Measurements from ENCODE around the gene AFMID.

GRCh38 chr17:78231991-78232858, 45.1 kb downstream of the AFMID start:
- TF ChIP-seq POLR2A (IDR thresholded peaks at IDR 0.05; ENCODE audit: low read depth, low read length): no peak
- TF ChIP-seq CTCF (IDR thresholded peaks at IDR 0.05; ENCODE audit: extremely low read depth in 1 of 2, insufficient read depth in 1 of 2, low read depth in 1 of 2, low read length in 2 of 2): no peak
- TF ChIP-seq GATA2 (IDR thresholded peaks at IDR 0.05; ENCODE audit: insufficient read depth, insufficient read length, low read depth, low read length): no peak
- TF ChIP-seq EZH2 (IDR thresholded peaks at IDR 0.05; ENCODE audit: borderline replicate concordance, low read depth, low read length, severe bottlenecking): no peak
- TF ChIP-seq POLR2AphosphoS5 (IDR thresholded peaks at IDR 0.05; ENCODE audit: insufficient read depth, low read depth, low read length): no peak
- no peak for TF ChIP-seq MAX (IDR thresholded peaks at IDR 0.05; ENCODE audit: insufficient read depth, insufficient read length)
